Measurements from ENCODE around the gene GRID2.

The GRID2 gene

GRCh38 chr4:93730251-93730650 is 1426.5 kb downstream of the GRID2 start:
- Histone ChIP-seq H3K9ac (ENCODE audit: low read depth, low read length) (no peak overlapping the region), H3K4me1 (ENCODE audit: insufficient read depth, low read length) (peaks cover 30% of the 10 kb centered on the region), H3K9me3 (ENCODE audit: control insufficient read depth, insufficient read depth, low read length) (no peaks in the 10 kb centered on the region), H3K36me3 (ENCODE audit: insufficient read depth, low read length) (no peaks in the 10 kb centered on the region)

- Histone ChIP-seq H3K4me1 (ENCODE audit: insufficient read depth, low read length) (peaks cover 30% of the 10 kb centered on the region), H3K9me3 (ENCODE audit: control insufficient read depth, insufficient read depth, low read length) (no peaks in the 10 kb centered on the region), H3K36me3 (ENCODE audit: insufficient read depth, low read length) (no peaks in the 10 kb centered on the region), H3K9ac (ENCODE audit: low read depth, low read length) (no peak overlapping the region)
Measured at GRCh38 chr4:93730760-93731159, 1427.0 kb downstream of the GRID2 start.

- no peak overlapping the region for H3K9ac ChIP-seq (ENCODE audit: low read depth, low read length)
- no peaks in the 10 kb centered on the region for H3K9me3 ChIP-seq (ENCODE audit: control insufficient read depth, insufficient read depth, low read length)
- peaks cover 30% of the 10 kb centered on the region for H3K4me1 ChIP-seq (ENCODE audit: insufficient read depth, low read length)
- no peaks in the 10 kb centered on the region for H3K36me3 ChIP-seq (ENCODE audit: insufficient read depth, low read length)
Measured at GRCh38 chr4:93731456-93731855, 1427.7 kb downstream of the GRID2 start.

GRCh38 chr4:93732509-93732908 is 1428.7 kb downstream of the GRID2 start:
- Histone ChIP-seq H3K9ac (ENCODE audit: low read depth, low read length) (no peak overlapping the region), H3K9me3 (ENCODE audit: control insufficient read depth, insufficient read depth, low read length) (no peaks in the 10 kb centered on the region), H3K36me3 (ENCODE audit: insufficient read depth, low read length) (no peaks in the 10 kb centered on the region), H3K4me1 (ENCODE audit: insufficient read depth, low read length) (peaks cover 30% of the 10 kb centered on the region)

- no peaks in the 10 kb centered on the region; the same call in 1 of the 2 replicates for H3K4me1 ChIP-seq (ENCODE audit: insufficient read depth, low read length)
- H3K9ac ChIP-seq (ENCODE audit: low read depth, low read length), result no peak overlapping the region
- H3K36me3 ChIP-seq (ENCODE audit: insufficient read depth, low read length), result no peaks in the 10 kb centered on the region
- H3K9me3 ChIP-seq (ENCODE audit: control insufficient read depth, insufficient read depth, low read length), result no peaks in the 10 kb centered on the region
Measured at GRCh38 chr4:93740890-93741289, 1437.1 kb downstream of the GRID2 start.

- Histone ChIP-seq H3K9ac (ENCODE audit: low read depth, low read length) (no peak overlapping the region), H3K36me3 (ENCODE audit: insufficient read depth, low read length) (no peaks in the 10 kb centered on the region), H3K4me1 (ENCODE audit: insufficient read depth, low read length) (no peaks in the 10 kb centered on the region; the same call in 1 of the 2 replicates), H3K9me3 (ENCODE audit: control insufficient read depth, insufficient read depth, low read length) (no peaks in the 10 kb centered on the region)
Measured at GRCh38 chr4:93743022-93743421, 1439.3 kb downstream of the GRID2 start.

- Histone ChIP-seq H3K36me3 (ENCODE audit: insufficient read depth, low read length) (no peaks in the 10 kb centered on the region), H3K9ac (ENCODE audit: low read depth, low read length) (no peak overlapping the region), H3K9me3 (ENCODE audit: control insufficient read depth, insufficient read depth, low read length) (no peaks in the 10 kb centered on the region), H3K4me1 (ENCODE audit: insufficient read depth, low read length) (no peaks in the 10 kb centered on the region; the same call in 1 of the 2 replicates)
Measured at GRCh38 chr4:93743635-93744034, 1439.9 kb downstream of the GRID2 start.

GRCh38 chr4:93744961-93745360 is 1441.2 kb downstream of the GRID2 start:
- H3K9ac ChIP-seq (ENCODE audit: low read depth, low read length), result no peak overlapping the region
- no peaks in the 10 kb centered on the region; the same call in 1 of the 2 replicates for H3K4me1 ChIP-seq (ENCODE audit: insufficient read depth, low read length)
- no peaks in the 10 kb centered on the region for H3K9me3 ChIP-seq (ENCODE audit: control insufficient read depth, insufficient read depth, low read length)
- no peaks in the 10 kb centered on the region for H3K36me3 ChIP-seq (ENCODE audit: insufficient read depth, low read length)

GRCh38 chr4:93746031-93746430 is 1442.3 kb downstream of the GRID2 start:
- Histone ChIP-seq H3K9me3 (ENCODE audit: control insufficient read depth, insufficient read depth, low read length) (no peaks in the 10 kb centered on the region), H3K9ac (ENCODE audit: low read depth, low read length) (no peak overlapping the region), H3K36me3 (ENCODE audit: insufficient read depth, low read length) (no peaks in the 10 kb centered on the region), H3K4me1 (ENCODE audit: insufficient read depth, low read length) (no peaks in the 10 kb centered on the region; the same call in 1 of the 2 replicates)

- no peak overlapping the region for H3K9ac ChIP-seq (ENCODE audit: low read depth, low read length)
Measured at GRCh38 chr4:93747220-93747619, 1443.5 kb downstream of the GRID2 start.

GRCh38 chr4:93748373-93749291 is 1444.9 kb downstream of the GRID2 start:
- Histone ChIP-seq H3K9me3 (ENCODE audit: control insufficient read depth, insufficient read depth, low read length) (no peaks in the 10 kb centered on the region), H3K4me1 (ENCODE audit: insufficient read depth, low read length) (no peaks in the 10 kb centered on the region; the same call in 1 of the 2 replicates), H3K36me3 (ENCODE audit: insufficient read depth, low read length) (no peaks in the 10 kb centered on the region), H3K9ac (ENCODE audit: low read depth, low read length) (no peak overlapping the region)

More at GRCh38 chr4:93747220-93747619, 1443.5 kb downstream of the GRID2 start:
- H3K4me1 ChIP-seq (ENCODE audit: insufficient read depth, low read length), result no peaks in the 10 kb centered on the region; the same call in 1 of the 2 replicates
- no peaks in the 10 kb centered on the region for H3K36me3 ChIP-seq (ENCODE audit: insufficient read depth, low read length)
- H3K9me3 ChIP-seq (ENCODE audit: control insufficient read depth, insufficient read depth, low read length), result no peaks in the 10 kb centered on the region

GRCh38 chr4:93749292-93749761 is 1445.6 kb downstream of the GRID2 start:
- no peaks in the 10 kb centered on the region for H3K36me3 ChIP-seq (ENCODE audit: insufficient read depth, low read length)
- H3K4me1 ChIP-seq (ENCODE audit: insufficient read depth, low read length), result no peaks in the 10 kb centered on the region; the same call in 1 of the 2 replicates
- no peak overlapping the region for H3K9ac ChIP-seq (ENCODE audit: low read depth, low read length)
- H3K9me3 ChIP-seq (ENCODE audit: control insufficient read depth, insufficient read depth, low read length), result no peaks in the 10 kb centered on the region

GRCh38 chr4:93751411-93751810 is 1447.6 kb downstream of the GRID2 start:
- H3K9me3 ChIP-seq (ENCODE audit: control insufficient read depth, insufficient read depth, low read length), result no peaks in the 10 kb centered on the region
- no peaks in the 10 kb centered on the region; the same call in 1 of the 2 replicates for H3K4me1 ChIP-seq (ENCODE audit: insufficient read depth, low read length)

GRCh38 chr4:93756101-93756500 is 1452.3 kb downstream of the GRID2 start:
- no peaks in the 10 kb centered on the region for H3K9me3 ChIP-seq (ENCODE audit: control insufficient read depth, insufficient read depth, low read length)
- H3K9ac ChIP-seq (ENCODE audit: low read depth, low read length), result no peak overlapping the region
- H3K36me3 ChIP-seq (ENCODE audit: insufficient read depth, low read length), result no peaks in the 10 kb centered on the region
- no peaks in the 10 kb centered on the region for H3K4me1 ChIP-seq (ENCODE audit: insufficient read depth, low read length)

More at GRCh38 chr4:93751411-93751810, 1447.6 kb downstream of the GRID2 start:
- no peak overlapping the region; the same call in 1 of the 2 replicates for H3K9ac ChIP-seq (ENCODE audit: low read depth, low read length)
- no peaks in the 10 kb centered on the region for H3K36me3 ChIP-seq (ENCODE audit: insufficient read depth, low read length)

GRCh38 chr4:93759506-93759905 is 1455.7 kb downstream of the GRID2 start:
- H3K4me1 ChIP-seq (ENCODE audit: insufficient read depth, low read length), result peaks cover 5% of the 10 kb centered on the region; the same call in 1 of the 2 replicates
- H3K9ac ChIP-seq (ENCODE audit: low read depth, low read length), result no peak overlapping the region
- H3K9me3 ChIP-seq (ENCODE audit: control insufficient read depth, insufficient read depth, low read length), result no peaks in the 10 kb centered on the region
- no peaks in the 10 kb centered on the region for H3K36me3 ChIP-seq (ENCODE audit: insufficient read depth, low read length)
